Heart left ventricle (tissue), 16 donors: ENCODE measurements around the gene CRB1. TPM values are rescaled to one million over a fixed set of nuclear protein-coding genes. Genes with fewer than 3 reads are reported as not detected.

Experiments
- ATAC-seq, 4 donors: fragments of 200-7000 bp; cut with Tn5 transposase; one replicate each; pipeline ENCODE4 v1.9.1; 2020 to 2022; ENCODE audit warnings: moderate library complexity in 4 of 4, mild to moderate bottlenecking in 3 of 4, moderate number of reproducible peaks in 1 of 4
- DNase-seq, 5 donors: peaks; one replicate each; pipeline ENCODE4 v3.0.0-alpha.2; 2020
- H3K27ac ChIP-seq, 12 donors: fragments of 200-600 bp; sonication (generic) in 4 of 12; one replicate each; pipeline versions ENCODE4 v1.5.0 to v1.8.0; 2016 to 2022; ENCODE audit warnings: mild to moderate bottlenecking in 2 of 12
- H3K27me3 ChIP-seq, 9 donors: fragments of 200-600 bp; sonication (generic) in 2 of 9; one replicate each; pipeline versions ENCODE4 v1.5.1 to v1.8.0; 2016 to 2022; ENCODE audit warnings: mild to moderate bottlenecking in 3 of 9
- H3K36me3 ChIP-seq, 9 donors: fragments of 200-600 bp; sonication (generic) in 2 of 9; one replicate each; pipeline versions ENCODE4 v1.5.0 to v1.8.0; 2018 to 2022; ENCODE audit warnings: mild to moderate bottlenecking in 2 of 9
- H3K4me1 ChIP-seq, 12 donors: fragments of 200-600 bp; sonication (generic) in 4 of 12; one replicate each; pipeline versions ENCODE4 v1.5.0 to v1.8.0; 2016 to 2022; ENCODE audit warnings: mild to moderate bottlenecking in 3 of 12
- H3K4me3 ChIP-seq, 12 donors: fragments of 200-600 bp; sonication (generic) in 4 of 12; one replicate each; pipeline versions ENCODE4 v1.5.0 to v1.8.0; 2017 to 2022; ENCODE audit warnings: mild to moderate bottlenecking in 9 of 12, moderate library complexity in 4 of 12
- H3K9me3 ChIP-seq, 12 donors: fragments of 200-600 bp; sonication (generic) in 4 of 12; one replicate each; pipeline versions ENCODE4 v1.5.0 to v1.8.0; 2016 to 2022; ENCODE audit warnings: mild to moderate bottlenecking in 1 of 12
- CTCF ChIP-seq, 12 donors: fragments of 200-600 bp; sonication (generic) in 4 of 12; IDR thresholded peaks; one replicate each; pipeline versions ENCODE4 v1.5.0 to v1.8.0; 2018 to 2022; ENCODE audit warnings: antibody characterized with exemption in 12 of 12, mild to moderate bottlenecking in 5 of 12
- POLR2A ChIP-seq, 2 donors: fragments of 450-650 bp; IDR thresholded peaks; one replicate each; pipeline ENCODE4 v1.6.1; 2017; ENCODE audit warnings: antibody characterized with exemption in 2 of 2, mild to moderate bottlenecking in 2 of 2, moderate library complexity in 2 of 2
- WGBS, 4 donors: extraction: QIAGEN DNeasy Blood & Tissue Kit in 2 of 4; methylation state at CpG; one replicate each; pipeline versions ENCODE4 v1.1.5 to v1.1.7; 2013 to 2018; 5-methylcytosine and 5-hydroxymethylcytosine counted together
- intact Hi-C, 10 donors: fragments of 100-400 bp; cut with DNase I; formaldehyde crosslinking; loops; one replicate each; pipeline versions ENCODE4 v1.11.1 to v1.14.2; 2022
- polyA plus RNA-seq, 2 donors: library from polyadenylated mRNA; stranded (reverse); fragments of 200-250 nt; gene quantifications; one replicate each; pipeline ENCODE4 v1.2.3, GENCODE V29; 2013
- total RNA-seq, 9 donors: library from RNA; depleted of rRNA in 2 of 9; stranded (reverse); fragments of >200 nt in 2 of 9; fragmentation: NEBNext Ultra II Directional in 3 of 9; extraction: Animal tissue kit (Norgen Biotek cat#: 25700) in 3 of 9; gene quantifications; one replicate each; pipeline versions ENCODE4 v1.1.0 to v1.2.4, GENCODE V29; 2016 to 2023
- donor health status: ischemic (EF 13 %, LVEDD 7.1; RV severe dilation, severe dysfunction).
- donor health status: healthy with polysubstance abuse.
- donor health status: DM: no; HTN: yes; CAD: no.
- donor health status: DM: no; HTN: no; CAD: no.
- donor health status: ischemic (EF 25% LVEDD 6.9; RV normal size, moderate dysfunction).
- donor health status: ischemic (EF 25% LVEDD 5.7; RV mildly dilated, moderate dysfunction).
- donor health status: healthy.
- donor health status: DM: yes; HTN: yes; CAD: no.
- donor health status: ischemic (EF 35%, LVEDD 5.7; RV mildly dilated, moderate dysfunction).
- donor health status: nonischemic (EF 11% LVEDD 7.7; RV severe dilation, severe dysfunction).
- donor health status: DM: yes; HTN: yes; CAD: no.
- donor health status: PGD.
- donor health status: ischemic (EF 29% LVEDD 5.4; RV normal size, mild dysfunction).
- donor health status: nonischemic (EF 23%, LVEDD 6.1; RV moderate dilation, normal function).

Gene CRB1
- total and polyA plus RNA-seq, 11 donors: 0.06 to 0.56 (median 0.29) TPM; not detected in 2

GRCh38 chr1:197393105-197393504, 125.1 kb downstream of the CRB1 start:
- 77 to 85% (median 80%) methylated on average over 1 of the region's 1 CpG for WGBS, 4 donors
- peaks cover 0 to 4% (median 0%) of the 10 kb centered on the region in 9 donors for H3K27me3 ChIP-seq
- DNase-seq (no peak), ATAC-seq (no peak)
- intact Hi-C loops: no loop called here
- no peaks in the 10 kb centered on the region for H3K4me1 ChIP-seq
- H3K27ac ChIP-seq: no peak overlapping the region
- TF ChIP-seq CTCF (IDR thresholded peaks at IDR 0.05): no peak
- no peak for TF ChIP-seq POLR2A (IDR thresholded peaks at IDR 0.05)
- no peak overlapping the region for H3K4me3 ChIP-seq
- no peaks in the 10 kb centered on the region for H3K36me3 ChIP-seq
- no peaks in the 10 kb centered on the region for H3K9me3 ChIP-seq

GRCh38 chr1:197393772-197394171, 125.7 kb downstream of the CRB1 start:
- H3K4me1 ChIP-seq: no peaks in the 10 kb centered on the region
- TF ChIP-seq POLR2A (IDR thresholded peaks at IDR 0.05): no peak
- TF ChIP-seq CTCF (IDR thresholded peaks at IDR 0.05): no peak
- ATAC-seq: no peak
- H3K27ac ChIP-seq: no peak overlapping the region
- H3K9me3 ChIP-seq: no peaks in the 10 kb centered on the region
- no peak for DNase-seq
- H3K27me3 ChIP-seq: peaks cover 0 to 4% (median 0%) of the 10 kb centered on the region in 9 donors
- intact Hi-C loops: no loop called here
- 90 to 94% (median 92%) methylated on average over 4 of the region's 4 CpGs for WGBS, 4 donors
- H3K36me3 ChIP-seq: no peaks in the 10 kb centered on the region
- H3K4me3 ChIP-seq: no peak overlapping the region

- no peaks in the 10 kb centered on the region for H3K4me1 ChIP-seq
- no peak for DNase-seq
- intact Hi-C loops: no loop called here
- no peak for ATAC-seq
- WGBS, 4 donors: 64 to 79% (median 74%) methylated on average over 3 of the region's 3 CpGs
- no peaks in the 10 kb centered on the region for H3K9me3 ChIP-seq
- TF ChIP-seq CTCF (IDR thresholded peaks at IDR 0.05): no peak
- no peak for TF ChIP-seq POLR2A (IDR thresholded peaks at IDR 0.05)
- H3K36me3 ChIP-seq: no peaks in the 10 kb centered on the region
- no peak overlapping the region for H3K27ac ChIP-seq
- H3K27me3 ChIP-seq: peaks cover 0 to 4% (median 0%) of the 10 kb centered on the region in 9 donors
- H3K4me3 ChIP-seq: no peak overlapping the region
These were observed 127.0 kb downstream of the CRB1 start for GRCh38 chr1:197394831-197395608.

- peaks cover 0 to 4% (median 0%) of the 10 kb centered on the region in 9 donors for H3K27me3 ChIP-seq
- H3K4me3 ChIP-seq: no peak overlapping the region
- H3K4me1 ChIP-seq: no peaks in the 10 kb centered on the region
- DNase-seq (no peak), ATAC-seq (no peak)
- 85 to 93% (median 87%) methylated on average over 1 of the region's 1 CpG for WGBS, 4 donors
- no peak for TF ChIP-seq CTCF (IDR thresholded peaks at IDR 0.05)
- TF ChIP-seq POLR2A (IDR thresholded peaks at IDR 0.05): no peak
- H3K36me3 ChIP-seq: no peaks in the 10 kb centered on the region
- H3K27ac ChIP-seq: no peak overlapping the region
- peaks cover 0 to 7% (median 0%) of the 10 kb centered on the region in 12 donors for H3K9me3 ChIP-seq
- intact Hi-C loops: no loop called here
These were observed 129.8 kb downstream of the CRB1 start for GRCh38 chr1:197397895-197398294.
